SK-N-MC (cell line): Measurements from ENCODE around the gene MMP11.

ENCODE experiments used
- EZH2 ChIP-seq: fragments of 200-600 bp; sonication (generic); IDR thresholded peaks from one replicate; pipeline ENCODE4 v1.6.1; 2017; ENCODE audit warnings: antibody characterized with exemption
- POLR2AphosphoS5 ChIP-seq: IDR thresholded peaks from 2 replicates; pipeline ENCODE4 v1.6.1; 2012; ENCODE audit warnings: mild to moderate bottlenecking, low read depth, low read length, borderline replicate concordance

GRCh38 chr22:23823331-23823791 lies 50.7 kb downstream of the MMP11 start:
- TF ChIP-seq POLR2AphosphoS5 (no peak), EZH2 (no peak)
